AG08396 (cell line): Measurements from ENCODE around the gene NAV2.

ENCODE experiments used
- DNase-seq: peaks from one replicate; pipeline ENCODE4 v3.0.0; 2012; ENCODE audit warnings: low spot score, mixed read lengths

The NAV2 gene

GRCh38 chr11:19718951-19719350, 6.3 kb downstream of the NAV2 start:
- no peak for DNase-seq

- no peak for DNase-seq
Measured at GRCh38 chr11:19719960-19720359, 7.3 kb downstream of the NAV2 start.

- no peak for DNase-seq
Measured at GRCh38 chr11:19721176-19721575, 8.5 kb downstream of the NAV2 start.

GRCh38 chr11:19722702-19723101, 10.1 kb downstream of the NAV2 start:
- no peak for DNase-seq

- peak; percentile 17 for DNase-seq
Measured at GRCh38 chr11:19723572-19724342, 11.1 kb downstream of the NAV2 start.

GRCh38 chr11:19724765-19725164, 12.1 kb downstream of the NAV2 start:
- no peak for DNase-seq

- DNase-seq: no peak
Measured at GRCh38 chr11:19725379-19726079, 12.9 kb downstream of the NAV2 start.

GRCh38 chr11:19727246-19727645, 14.6 kb downstream of the NAV2 start:
- peak; percentile 12 for DNase-seq

- DNase-seq: peak; percentile 22
Measured at GRCh38 chr11:19728436-19728835, 15.8 kb downstream of the NAV2 start.

GRCh38 chr11:19729141-19729540, 16.5 kb downstream of the NAV2 start:
- no peak for DNase-seq

- no peak for DNase-seq
Measured at GRCh38 chr11:19730373-19730772, 17.7 kb downstream of the NAV2 start.

- peak; percentile 10 for DNase-seq
Measured at GRCh38 chr11:19734171-19734570, 21.5 kb downstream of the NAV2 start.

GRCh38 chr11:19735157-19735908, 22.7 kb downstream of the NAV2 start:
- peak; percentile 23 for DNase-seq

- no peak for DNase-seq
Measured at GRCh38 chr11:19735909-19736498, 23.4 kb downstream of the NAV2 start.

GRCh38 chr11:19736831-19737230, 24.2 kb downstream of the NAV2 start:
- DNase-seq: no peak

GRCh38 chr11:19737575-19737974, 24.9 kb downstream of the NAV2 start:
- DNase-seq: no peak

GRCh38 chr11:19738124-19738523, 25.5 kb downstream of the NAV2 start:
- no peak for DNase-seq

GRCh38 chr11:19739872-19740271, 27.2 kb downstream of the NAV2 start:
- no peak for DNase-seq

GRCh38 chr11:19740586-19740985, 27.9 kb downstream of the NAV2 start:
- DNase-seq: no peak

GRCh38 chr11:19742588-19743292, 30.1 kb downstream of the NAV2 start:
- DNase-seq: peak; percentile 66

- DNase-seq: no peak
Measured at GRCh38 chr11:19743622-19744021, 31.0 kb downstream of the NAV2 start.

- no peak for DNase-seq
Measured at GRCh38 chr11:19744130-19744529, 31.5 kb downstream of the NAV2 start.
